Measurements from ENCODE around the gene ADIG. TPM values are rescaled to one million over a fixed set of nuclear protein-coding genes. Genes with fewer than 3 reads are reported as not detected.
"Not testable (repeated sequence)": the region's sequence is repeated elsewhere in the genome, so short reads cannot be mapped to it uniquely, and the experiment has no call there.

The ADIG gene
- total RNA-seq, 1 donor from 2014 or later = not detected

GRCh38 chr20:38591474-38592410, 10.7 kb downstream of the ADIG start:
- Mint-ChIP-seq H3K4me1 (ENCODE audit: low read depth, unreplicated experiment) (peaks cover 2% of the 10 kb centered on the region), H3K4me3 (ENCODE audit: unreplicated experiment) (no peak overlapping the region), H3K27ac (ENCODE audit: unreplicated experiment) (no peak overlapping the region), H3K9me3 (ENCODE audit: unreplicated experiment) (no peaks in the 10 kb centered on the region), H3K27me3 (ENCODE audit: unreplicated experiment) (peaks cover 3% of the 10 kb centered on the region), H3K36me3 (ENCODE audit: unreplicated experiment) (no peaks in the 10 kb centered on the region)
- no peak for DNase-seq
- no peak for TF ChIP-seq CTCF (IDR thresholded peaks at IDR 0.05; ENCODE audit: partially characterized antibody, unreplicated experiment)

DNA sequence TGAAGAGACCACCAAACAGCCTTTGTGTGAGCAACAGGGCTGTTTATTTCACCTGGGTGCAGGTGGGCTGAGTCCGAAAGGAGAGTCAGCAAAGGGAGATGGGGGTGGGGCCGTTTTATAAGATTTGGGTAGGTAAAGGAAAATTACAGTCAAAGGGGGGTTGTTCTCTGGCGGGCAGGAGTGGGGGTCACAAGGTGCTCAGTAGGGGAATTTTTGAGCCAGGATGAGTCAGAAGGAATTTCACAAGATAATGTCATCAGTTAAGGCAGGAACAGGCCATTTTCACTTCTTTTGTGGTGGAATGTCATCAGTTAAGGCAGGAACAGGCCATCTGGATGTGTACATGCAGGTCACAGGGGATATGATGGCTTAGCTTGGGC, 11.4 kb downstream of the ADIG start:
- H3K36me3 Mint-ChIP-seq (ENCODE audit: unreplicated experiment); H3K9me3 Mint-ChIP-seq (ENCODE audit: unreplicated experiment); DNase-seq; H3K4me3 Mint-ChIP-seq (ENCODE audit: unreplicated experiment); H3K4me1 Mint-ChIP-seq (ENCODE audit: low read depth, unreplicated experiment); H3K27ac Mint-ChIP-seq (ENCODE audit: unreplicated experiment); H3K27me3 Mint-ChIP-seq (ENCODE audit: unreplicated experiment): not testable (repeated sequence)

DNA sequence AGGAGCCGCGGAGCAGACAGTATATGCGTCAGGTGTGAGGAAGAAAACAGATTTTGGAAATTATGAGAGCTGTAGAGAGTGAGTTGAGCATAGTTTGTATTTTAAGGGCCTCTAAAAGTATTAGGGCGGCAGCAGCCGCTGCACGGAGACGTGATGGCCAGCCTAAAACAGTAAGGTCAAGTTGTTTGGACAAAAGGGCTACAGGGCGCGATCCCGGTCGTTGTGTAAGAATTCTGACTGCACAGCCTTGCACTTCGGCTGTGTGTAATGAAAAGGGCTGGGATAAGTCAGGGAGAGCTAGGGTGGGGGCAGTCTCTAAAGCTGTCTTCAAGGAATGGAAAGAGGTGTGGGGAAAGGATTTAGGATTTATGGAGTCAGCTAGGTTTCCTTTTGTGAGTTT, 13.3 kb downstream of the ADIG start:
- H3K36me3 Mint-ChIP-seq (ENCODE audit: unreplicated experiment) = peaks cover 10% of the 10 kb centered on the region
- DNase-seq = not testable (repeated sequence)

DNA sequence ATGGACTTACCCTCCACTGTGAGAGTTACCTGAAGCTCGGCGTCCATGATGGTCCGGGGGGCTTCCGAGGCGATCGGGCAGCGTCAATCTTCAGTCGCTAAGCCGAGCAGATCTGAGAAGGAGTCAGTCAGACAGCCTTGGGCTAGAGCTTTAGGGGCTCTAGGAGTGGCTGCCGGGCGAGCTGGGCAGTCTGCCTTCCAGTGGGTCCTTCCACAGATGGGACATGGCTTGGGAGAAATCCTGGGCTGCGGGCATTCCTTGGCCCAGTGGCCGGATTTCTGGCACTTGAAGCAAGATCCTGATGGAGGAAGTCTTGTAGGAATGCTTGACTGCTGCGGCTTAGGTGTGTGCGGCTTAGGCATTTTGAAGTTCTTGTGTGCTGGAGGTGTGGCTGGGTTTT, 14.9 kb downstream of the ADIG start:
- H3K9me3 Mint-ChIP-seq (ENCODE audit: unreplicated experiment); H3K27ac Mint-ChIP-seq (ENCODE audit: unreplicated experiment); H3K4me1 Mint-ChIP-seq (ENCODE audit: low read depth, unreplicated experiment); H3K27me3 Mint-ChIP-seq (ENCODE audit: unreplicated experiment); DNase-seq; H3K4me3 Mint-ChIP-seq (ENCODE audit: unreplicated experiment): not testable (repeated sequence)
- peaks cover 10% of the 10 kb centered on the region for H3K36me3 Mint-ChIP-seq (ENCODE audit: unreplicated experiment)

More for the DNA sequence above, 13.3 kb downstream of the ADIG start:
- not testable (repeated sequence) for H3K4me3 Mint-ChIP-seq (ENCODE audit: unreplicated experiment); H3K27ac Mint-ChIP-seq (ENCODE audit: unreplicated experiment); H3K4me1 Mint-ChIP-seq (ENCODE audit: low read depth, unreplicated experiment); H3K9me3 Mint-ChIP-seq (ENCODE audit: unreplicated experiment); H3K27me3 Mint-ChIP-seq (ENCODE audit: unreplicated experiment)

DNA sequence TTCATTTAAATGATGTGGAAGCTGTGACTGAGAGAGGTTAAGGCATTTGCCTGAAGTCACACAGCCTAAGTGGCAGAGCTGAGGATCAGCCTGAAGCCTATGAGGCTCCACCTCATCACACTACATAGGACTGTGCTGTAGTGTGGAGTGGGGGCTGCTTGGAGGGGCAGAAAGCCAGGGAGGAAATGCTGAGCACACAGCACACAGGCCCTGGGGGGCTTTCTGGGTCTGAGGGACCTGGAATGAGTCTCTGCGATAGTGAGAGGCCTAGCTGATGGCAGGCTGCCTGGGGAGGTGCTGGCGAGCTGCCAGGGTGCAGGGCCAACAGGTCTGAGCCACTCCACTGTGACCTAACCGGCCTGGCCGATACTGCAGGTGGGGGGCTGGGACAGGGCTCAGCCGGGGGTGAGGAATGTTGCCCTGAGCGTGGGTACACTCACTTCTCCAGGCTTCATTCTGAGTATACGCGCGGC, 18.4 kb downstream of the ADIG start:
- H3K27ac Mint-ChIP-seq (ENCODE audit: unreplicated experiment) = no peak overlapping the region
- peaks cover 10% of the 10 kb centered on the region for H3K36me3 Mint-ChIP-seq (ENCODE audit: unreplicated experiment)
- H3K27me3 Mint-ChIP-seq (ENCODE audit: unreplicated experiment) = peaks cover 15% of the 10 kb centered on the region
- no peaks in the 10 kb centered on the region for H3K4me1 Mint-ChIP-seq (ENCODE audit: low read depth, unreplicated experiment)
- DNase-seq = no peak
- no peaks in the 10 kb centered on the region for H3K9me3 Mint-ChIP-seq (ENCODE audit: unreplicated experiment)
- no peak for TF ChIP-seq CTCF (IDR thresholded peaks at IDR 0.05; ENCODE audit: partially characterized antibody, unreplicated experiment)
- no peak overlapping the region for H3K4me3 Mint-ChIP-seq (ENCODE audit: unreplicated experiment)

GRCh38 chr20:38600057-38600456, 19.1 kb downstream of the ADIG start:
- H3K4me3 Mint-ChIP-seq (ENCODE audit: unreplicated experiment) = no peak overlapping the region
- no peaks in the 10 kb centered on the region for H3K9me3 Mint-ChIP-seq (ENCODE audit: unreplicated experiment)
- H3K4me1 Mint-ChIP-seq (ENCODE audit: low read depth, unreplicated experiment) = no peaks in the 10 kb centered on the region
- no peak overlapping the region for H3K27ac Mint-ChIP-seq (ENCODE audit: unreplicated experiment)
- no peak for TF ChIP-seq CTCF (IDR thresholded peaks at IDR 0.05; ENCODE audit: partially characterized antibody, unreplicated experiment)
- peaks cover 15% of the 10 kb centered on the region for H3K27me3 Mint-ChIP-seq (ENCODE audit: unreplicated experiment)
- peaks cover 10% of the 10 kb centered on the region for H3K36me3 Mint-ChIP-seq (ENCODE audit: unreplicated experiment)
- no peak for DNase-seq
